Fibroblast of lung (primary cell): ENCODE data around the gene PAK4.

ENCODE experiments used
- CTCF ChIP-seq, 2 donors: IDR thresholded peaks in 1 of 2; conservative IDR thresholded peaks in 1 of 2; 1 replicate in 1 of 2; 2 replicates in 1 of 2; pipeline ENCODE4 v1.5.1; 2011 to 2012; ENCODE audit warnings: low read length in 2 of 2, control low read depth in 1 of 2, inconsistent platforms in 1 of 2, low read depth in 1 of 2, mild to moderate bottlenecking in 1 of 2
- EZH2 ChIP-seq: IDR thresholded peaks from 2 replicates; pipeline ENCODE4 v1.5.1; 2012; ENCODE audit warnings: low read length, control low read depth, mild to moderate bottlenecking; ENCODE audit errors: missing control alignments

GRCh38 chr19:39166571-39167391 is 41.2 kb downstream of the PAK4 start:
- no peak for TF ChIP-seq CTCF (conservative IDR thresholded peaks at IDR 0.05 in 1 of 2, IDR thresholded peaks at IDR 0.05 in 1 of 2; ENCODE audit: low read depth in 1 of 2, low read length in 2 of 2)
- no peak for TF ChIP-seq EZH2
